ENCODE data around the gene ADCYAP1R1.

The ADCYAP1R1 gene

DNA sequence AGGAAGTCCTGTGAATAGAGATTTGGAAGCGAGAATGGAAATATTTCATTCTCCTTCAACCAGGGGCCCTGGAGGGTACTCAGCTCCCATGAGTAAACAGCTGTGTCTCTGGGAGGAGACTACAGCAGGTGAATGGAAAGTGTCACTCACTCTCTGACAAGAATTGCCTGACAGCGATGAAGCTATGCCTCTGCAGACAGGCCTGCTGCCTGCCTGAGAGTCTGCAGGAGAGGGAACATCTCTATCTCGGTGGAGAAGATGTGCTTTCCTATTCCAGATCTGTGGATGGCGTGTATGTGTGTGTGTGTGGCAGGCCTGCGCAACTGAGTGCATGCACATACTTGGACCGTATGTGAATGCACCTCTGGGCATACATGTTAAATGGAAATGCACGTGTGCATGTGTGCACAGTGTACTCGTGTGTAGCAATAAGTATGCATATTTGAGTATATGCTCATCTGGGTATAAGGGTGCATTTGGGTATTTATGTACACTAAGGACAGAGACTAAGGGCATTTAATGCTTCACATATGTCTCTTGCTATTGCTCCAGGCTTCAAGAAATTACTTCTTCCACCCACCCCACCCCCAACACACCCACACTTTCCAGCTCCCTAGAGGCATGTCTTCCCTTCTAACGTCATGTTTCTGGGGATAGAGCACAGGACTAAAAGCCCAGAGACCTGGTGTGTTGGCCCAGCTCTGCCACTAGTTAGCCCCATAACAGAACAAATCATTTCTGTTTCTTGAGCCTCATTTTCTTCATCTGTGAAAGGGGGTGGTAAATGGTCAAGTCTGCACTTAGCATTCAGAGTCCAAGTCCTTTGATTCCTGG lies 4.6 kb upstream of the ADCYAP1R1 start:
- H3K4me1 ChIP-seq (ENCODE audit: insufficient read depth, low read length): no peaks in the 10 kb centered on the region
- DNase-seq (no peak), ATAC-seq (ENCODE audit: insufficient read depth, low read depth) (no peak)
- no peaks in the 10 kb centered on the region for H4K20me1 ChIP-seq (ENCODE audit: insufficient read depth, low read length)
- H2AFZ ChIP-seq (ENCODE audit: low read depth, low read length): no peak overlapping the region
- no peaks in the 10 kb centered on the region for H3K79me2 ChIP-seq (ENCODE audit: insufficient read depth, low read length)
- no peaks in the 10 kb centered on the region for H3K36me3 ChIP-seq (ENCODE audit: insufficient read depth, low read length)
- no peak overlapping the region for H3K27ac ChIP-seq (ENCODE audit: low read length)
- H3K9ac ChIP-seq (ENCODE audit: low read depth, low read length): no peak overlapping the region
- peaks cover under 1% of the 10 kb centered on the region for H3K27me3 ChIP-seq (ENCODE audit: insufficient read depth, low read length, poor library complexity)
- H3K4me3 ChIP-seq (ENCODE audit: low read depth in 1 of 2, low read length in 2 of 2): no peak overlapping the region
- no peak overlapping the region for H3K4me2 ChIP-seq (ENCODE audit: insufficient read depth, low read length)
- H3K9me3 ChIP-seq (ENCODE audit: insufficient read depth, low read length, severe bottlenecking): no peaks in the 10 kb centered on the region
- TF ChIP-seq CTCF (IDR thresholded peaks at IDR 0.05; ENCODE audit: borderline replicate concordance, extremely low read depth, low read length, poor library complexity, severe bottlenecking) (no peak), EZH2 (IDR thresholded peaks at IDR 0.05; ENCODE audit: borderline replicate concordance, low read depth, low read length, severe bottlenecking) (no peak)

DNA sequence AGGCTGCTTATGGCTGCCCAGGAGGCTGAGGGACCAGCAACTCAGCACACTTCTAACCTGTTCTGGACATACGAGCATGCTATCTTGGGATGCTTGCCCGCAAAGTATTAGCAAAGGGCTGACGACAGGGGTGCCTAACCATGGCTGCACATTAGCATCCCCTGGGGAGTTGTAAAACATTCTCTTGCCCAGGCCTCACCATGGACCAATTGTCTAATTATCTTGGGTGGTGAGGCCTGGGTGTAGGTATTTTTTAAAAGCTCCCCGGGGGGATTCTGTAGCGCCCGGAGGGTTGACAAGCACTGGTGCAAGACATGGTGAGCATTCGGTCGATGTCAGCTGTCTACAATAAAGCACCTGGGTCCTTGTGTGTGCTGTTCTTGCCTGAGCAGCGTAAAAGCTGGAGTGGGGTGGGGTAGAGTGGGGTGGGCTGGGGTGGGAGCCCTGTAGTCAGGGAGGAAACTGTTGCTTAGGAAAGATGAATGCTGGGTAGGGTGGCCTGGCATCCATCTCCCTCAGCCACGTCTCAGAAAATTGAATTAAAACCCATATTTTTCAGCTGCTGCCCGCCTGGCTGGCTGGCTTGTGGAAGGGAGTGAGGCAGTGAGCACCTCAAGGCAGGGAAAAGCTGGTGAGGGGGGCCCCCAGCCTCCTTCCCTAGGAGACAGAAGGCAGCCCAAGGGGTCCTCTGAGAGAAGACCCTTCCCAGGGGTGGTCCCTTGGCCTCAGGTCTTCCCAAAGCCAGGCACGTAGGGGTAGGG lies 2.9 kb upstream of the ADCYAP1R1 start:
- no peaks in the 10 kb centered on the region for H3K4me1 ChIP-seq (ENCODE audit: insufficient read depth, low read length)
- H3K4me2 ChIP-seq (ENCODE audit: insufficient read depth, low read length): no peak overlapping the region
- no peaks in the 10 kb centered on the region for H3K36me3 ChIP-seq (ENCODE audit: insufficient read depth, low read length)
- no peak overlapping the region for H3K9ac ChIP-seq (ENCODE audit: low read depth, low read length)
- H3K9me3 ChIP-seq (ENCODE audit: insufficient read depth, low read length, severe bottlenecking): no peaks in the 10 kb centered on the region
- no peak for DNase-seq
- no peaks in the 10 kb centered on the region for H3K79me2 ChIP-seq (ENCODE audit: insufficient read depth, low read length)
- H2AFZ ChIP-seq (ENCODE audit: low read depth, low read length): no peak overlapping the region
- H3K4me3 ChIP-seq (ENCODE audit: low read depth in 1 of 2, low read length in 2 of 2): no peak overlapping the region
- no peak for TF ChIP-seq CTCF (IDR thresholded peaks at IDR 0.05; ENCODE audit: borderline replicate concordance, extremely low read depth, low read length, poor library complexity, severe bottlenecking)
- TF ChIP-seq EZH2 (IDR thresholded peaks at IDR 0.05; ENCODE audit: borderline replicate concordance, low read depth, low read length, severe bottlenecking): no peak
- H3K27me3 ChIP-seq (ENCODE audit: insufficient read depth, low read length, poor library complexity): no peaks in the 10 kb centered on the region
- ATAC-seq (ENCODE audit: insufficient read depth, low read depth): no peak
- no peak overlapping the region for H3K27ac ChIP-seq (ENCODE audit: low read length)
- H4K20me1 ChIP-seq (ENCODE audit: insufficient read depth, low read length): no peaks in the 10 kb centered on the region

- no peak overlapping the region for H3K4me3 ChIP-seq (ENCODE audit: low read depth in 1 of 2, low read length in 2 of 2)
These were observed 356 bp downstream of the ADCYAP1R1 start for GRCh38 chr7:31052487-31052840.

More at GRCh38 chr7:31052487-31052840, 356 bp downstream of the ADCYAP1R1 start:
- H3K9me3 ChIP-seq (ENCODE audit: insufficient read depth, low read length, severe bottlenecking): no peaks in the 10 kb centered on the region
- TF ChIP-seq EZH2 (IDR thresholded peaks at IDR 0.05; ENCODE audit: borderline replicate concordance, low read depth, low read length, severe bottlenecking): no peak
- no peak for TF ChIP-seq CTCF (IDR thresholded peaks at IDR 0.05; ENCODE audit: borderline replicate concordance, extremely low read depth, low read length, poor library complexity, severe bottlenecking)
- no peaks in the 10 kb centered on the region for H3K36me3 ChIP-seq (ENCODE audit: insufficient read depth, low read length)
- peaks cover 4% of the 10 kb centered on the region for H3K27me3 ChIP-seq (ENCODE audit: insufficient read depth, low read length, poor library complexity)
- no peak for ATAC-seq (ENCODE audit: insufficient read depth, low read depth)
- H3K27ac ChIP-seq (ENCODE audit: low read length): no peak overlapping the region
- DNase-seq: no peak
- H3K4me2 ChIP-seq (ENCODE audit: insufficient read depth, low read length): no peak overlapping the region
- no peak overlapping the region for H3K9ac ChIP-seq (ENCODE audit: low read depth, low read length)
- H4K20me1 ChIP-seq (ENCODE audit: insufficient read depth, low read length): no peaks in the 10 kb centered on the region; the same call in 1 of the 2 replicates
- H3K4me1 ChIP-seq (ENCODE audit: insufficient read depth, low read length): no peaks in the 10 kb centered on the region
- no peaks in the 10 kb centered on the region for H3K79me2 ChIP-seq (ENCODE audit: insufficient read depth, low read length)
- H2AFZ ChIP-seq (ENCODE audit: low read depth, low read length): no peak overlapping the region
